ENCODE measurements around the gene UFC1.

DNA sequence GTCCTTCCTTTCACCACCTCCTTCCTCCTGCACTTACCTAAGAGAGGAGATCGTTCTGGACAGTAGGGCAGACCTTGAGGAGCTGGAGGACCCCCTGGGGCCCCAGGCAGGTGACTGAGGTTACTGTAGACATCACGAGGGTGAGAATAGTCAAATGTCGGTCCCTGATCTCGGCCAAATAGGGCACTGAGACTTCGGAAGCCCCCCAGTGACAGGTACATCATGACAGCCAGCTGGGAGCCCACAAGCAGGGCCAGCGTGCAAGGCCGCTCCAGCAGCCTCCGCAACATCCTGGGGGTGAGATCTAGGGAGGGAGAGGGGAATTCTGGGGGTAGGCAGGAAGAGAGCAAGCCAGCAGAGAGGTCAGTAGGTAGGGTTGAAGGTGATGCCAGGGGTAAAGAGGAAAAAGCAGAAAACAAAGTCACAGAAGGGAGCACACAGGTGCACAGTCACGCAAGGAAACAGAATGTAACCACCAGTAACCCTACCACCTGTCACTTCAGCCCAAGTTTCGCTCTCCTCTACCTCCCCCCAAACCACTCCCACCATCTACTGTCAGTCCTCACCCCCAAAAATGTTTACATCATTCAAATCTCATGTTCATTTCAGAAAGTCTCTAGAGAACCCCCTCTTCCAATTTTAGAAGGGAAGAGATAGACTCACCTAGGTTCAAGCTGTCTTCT, 22.1 kb downstream of the UFC1 start:
- TF ChIP-seq, protein P1, sequence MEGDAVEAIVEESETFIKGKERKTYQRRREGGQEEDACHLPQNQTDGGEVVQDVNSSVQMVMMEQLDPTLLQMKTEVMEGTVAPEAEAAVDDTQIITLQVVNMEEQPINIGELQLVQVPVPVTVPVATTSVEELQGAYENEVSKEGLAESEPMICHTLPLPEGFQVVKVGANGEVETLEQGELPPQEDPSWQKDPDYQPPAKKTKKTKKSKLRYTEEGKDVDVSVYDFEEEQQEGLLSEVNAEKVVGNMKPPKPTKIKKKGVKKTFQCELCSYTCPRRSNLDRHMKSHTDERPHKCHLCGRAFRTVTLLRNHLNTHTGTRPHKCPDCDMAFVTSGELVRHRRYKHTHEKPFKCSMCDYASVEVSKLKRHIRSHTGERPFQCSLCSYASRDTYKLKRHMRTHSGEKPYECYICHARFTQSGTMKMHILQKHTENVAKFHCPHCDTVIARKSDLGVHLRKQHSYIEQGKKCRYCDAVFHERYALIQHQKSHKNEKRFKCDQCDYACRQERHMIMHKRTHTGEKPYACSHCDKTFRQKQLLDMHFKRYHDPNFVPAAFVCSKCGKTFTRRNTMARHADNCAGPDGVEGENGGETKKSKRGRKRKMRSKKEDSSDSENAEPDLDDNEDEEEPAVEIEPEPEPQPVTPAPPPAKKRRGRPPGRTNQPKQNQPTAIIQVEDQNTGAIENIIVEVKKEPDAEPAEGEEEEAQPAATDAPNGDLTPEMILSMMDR (IDR thresholded peaks at IDR 0.05; ENCODE audit: poor library complexity), result no peak
- no peak for TF ChIP-seq EZH2 (IDR thresholded peaks at IDR 0.05; ENCODE audit: borderline replicate concordance)

Measured in hepatocyte (in vitro differentiated cells).